Measurements from ENCODE around the gene WT1.
"Not testable (repeated sequence)": the region's sequence is repeated elsewhere in the genome, so short reads cannot be mapped to it uniquely, and the experiment has no call there.

The WT1 gene

DNA sequence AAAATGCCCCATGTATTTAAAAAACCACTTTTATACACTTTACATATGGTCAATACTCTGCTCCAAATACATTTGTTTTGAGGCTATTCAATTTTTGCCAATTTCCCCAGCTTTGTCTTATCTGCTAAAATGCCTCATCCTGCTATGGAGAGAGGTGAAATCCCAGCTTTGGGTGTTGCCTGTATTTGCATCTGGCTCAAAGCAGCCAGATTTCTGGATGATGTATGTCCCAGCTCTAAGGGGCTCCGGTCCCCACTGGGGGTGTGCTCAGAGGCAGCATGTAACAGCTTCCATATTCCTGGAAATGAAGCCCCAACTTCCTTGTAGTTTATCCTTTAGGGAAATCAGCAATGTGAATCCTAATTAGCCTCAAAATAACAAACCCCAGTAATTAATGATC lies 59.5 kb downstream of the WT1 start:
- Histone ChIP-seq H3K27ac (ENCODE audit: low read depth, low read length) (no peak overlapping the region), H3K9me3 (ENCODE audit: control insufficient read depth in 1 of 2, low read length in 2 of 2) (no peaks in the 10 kb centered on the region), H3K4me3 (ENCODE audit: low read depth in 1 of 2, low read length in 2 of 2) (no peak overlapping the region)

DNA sequence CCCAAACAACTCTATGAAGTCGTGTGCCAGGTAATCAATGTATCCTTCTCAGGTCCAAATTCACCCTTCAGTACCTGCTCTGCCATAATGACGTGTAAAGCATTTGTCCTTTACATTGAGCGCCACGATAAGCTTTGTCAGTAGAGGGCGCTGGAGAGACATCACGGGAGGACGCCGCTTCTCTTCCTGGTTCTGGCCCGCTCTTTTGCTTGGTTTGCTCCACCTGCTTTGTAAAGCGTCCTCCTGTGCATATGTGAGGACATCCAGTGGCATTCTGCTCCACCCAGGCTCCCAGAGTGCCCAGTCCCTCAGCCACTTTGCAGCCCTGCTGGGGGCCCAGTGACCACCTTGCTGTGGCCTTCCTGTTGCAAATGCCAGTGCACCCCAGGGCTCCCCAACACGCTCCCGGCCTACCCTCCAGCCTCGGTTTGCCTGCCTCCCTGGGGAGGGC lies 61.1 kb downstream of the WT1 start:
- no peak overlapping the region for H3K9ac ChIP-seq (ENCODE audit: low read depth in 1 of 2, low read length in 2 of 2)
- H3K4me1 ChIP-seq (ENCODE audit: control insufficient read depth in 1 of 2, insufficient read depth in 2 of 2, low read length in 2 of 2), result no peaks in the 10 kb centered on the region
- H3K36me3 ChIP-seq (ENCODE audit: control insufficient read depth in 1 of 2, insufficient read depth in 2 of 2, low read length in 2 of 2), result no peaks in the 10 kb centered on the region
- peaks cover 0 to under 1% of the 10 kb centered on the region in 2 donors for H3K9me3 ChIP-seq (ENCODE audit: control insufficient read depth in 1 of 2, low read length in 2 of 2)
- H3K27ac ChIP-seq (ENCODE audit: low read depth, low read length), result no peak overlapping the region
- H3K27me3 ChIP-seq (ENCODE audit: control insufficient read depth in 1 of 2, insufficient read depth in 2 of 2, low read length in 2 of 2), result no peaks in the 10 kb centered on the region
- H3K4me3 ChIP-seq (ENCODE audit: low read depth in 1 of 2, low read length in 2 of 2), result no peak overlapping the region

More for the DNA sequence above, 59.5 kb downstream of the WT1 start:
- no peak overlapping the region for H3K9ac ChIP-seq (ENCODE audit: low read depth in 1 of 2, low read length in 2 of 2)
- no peaks in the 10 kb centered on the region for H3K27me3 ChIP-seq (ENCODE audit: control insufficient read depth in 1 of 2, insufficient read depth in 2 of 2, low read length in 2 of 2)
- H3K4me1 ChIP-seq (ENCODE audit: control insufficient read depth in 1 of 2, insufficient read depth in 2 of 2, low read length in 2 of 2), result no peaks in the 10 kb centered on the region
- H3K36me3 ChIP-seq (ENCODE audit: control insufficient read depth in 1 of 2, insufficient read depth in 2 of 2, low read length in 2 of 2), result no peaks in the 10 kb centered on the region

DNA sequence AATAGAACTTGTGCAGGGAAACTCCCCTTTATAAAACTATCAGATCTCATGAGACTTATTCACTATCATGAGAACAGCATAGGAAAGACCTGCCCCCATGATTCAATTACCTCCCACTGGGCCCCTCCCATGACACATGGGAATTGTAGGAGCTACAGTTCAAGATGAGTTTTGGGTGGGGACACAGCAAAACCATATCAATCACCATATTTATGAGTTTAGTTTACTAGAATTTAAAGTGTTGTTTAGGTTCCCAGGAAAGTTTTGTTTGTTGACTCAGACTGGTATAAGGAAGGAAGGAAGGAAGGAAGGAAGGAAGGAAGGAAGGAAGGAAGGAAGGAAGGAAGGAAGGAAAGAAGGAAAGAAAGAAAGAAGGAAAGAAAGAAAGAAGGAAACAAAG lies 65.4 kb downstream of the WT1 start:
- H3K4me1 ChIP-seq (ENCODE audit: control insufficient read depth in 1 of 2, insufficient read depth in 2 of 2, low read length in 2 of 2); H3K36me3 ChIP-seq (ENCODE audit: control insufficient read depth in 1 of 2, insufficient read depth in 2 of 2, low read length in 2 of 2); H3K4me3 ChIP-seq (ENCODE audit: low read depth in 1 of 2, low read length in 2 of 2); H3K9me3 ChIP-seq (ENCODE audit: control insufficient read depth in 1 of 2, low read length in 2 of 2); H3K27ac ChIP-seq (ENCODE audit: low read depth, low read length); H3K27me3 ChIP-seq (ENCODE audit: control insufficient read depth in 1 of 2, insufficient read depth in 2 of 2, low read length in 2 of 2); H3K9ac ChIP-seq (ENCODE audit: low read depth in 1 of 2, low read length in 2 of 2): not testable (repeated sequence)

DNA sequence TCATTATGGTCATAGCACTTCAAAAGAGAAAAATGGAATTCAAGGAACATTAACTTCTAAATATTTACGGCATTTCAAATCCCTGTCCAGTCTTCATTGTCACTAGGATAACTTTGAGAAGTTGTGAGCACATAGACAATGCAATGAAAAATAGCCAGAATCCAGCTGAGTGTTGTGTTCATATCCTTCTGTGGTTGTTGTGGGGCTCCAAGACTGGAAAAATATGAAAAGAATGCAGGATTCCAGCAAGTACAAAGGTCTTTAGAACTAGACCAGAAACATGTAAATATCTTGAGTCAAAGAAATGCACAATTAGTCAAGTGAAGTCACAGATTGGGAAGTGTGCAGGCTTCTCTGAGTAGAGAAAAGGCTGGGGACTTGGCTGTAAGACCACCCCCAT lies 68.7 kb downstream of the WT1 start:
- no peak overlapping the region for H3K9ac ChIP-seq (ENCODE audit: low read depth in 1 of 2, low read length in 2 of 2)
- peaks cover 0 to 4% of the 10 kb centered on the region in 2 donors for H3K9me3 ChIP-seq (ENCODE audit: control insufficient read depth in 1 of 2, low read length in 2 of 2)
- no peaks in the 10 kb centered on the region for H3K4me1 ChIP-seq (ENCODE audit: control insufficient read depth in 1 of 2, insufficient read depth in 2 of 2, low read length in 2 of 2)
- H3K27ac ChIP-seq (ENCODE audit: low read depth, low read length), result no peak overlapping the region
- H3K27me3 ChIP-seq (ENCODE audit: control insufficient read depth in 1 of 2, insufficient read depth in 2 of 2, low read length in 2 of 2), result no peaks in the 10 kb centered on the region
- H3K4me3 ChIP-seq (ENCODE audit: low read depth in 1 of 2, low read length in 2 of 2), result no peak overlapping the region
- no peaks in the 10 kb centered on the region for H3K36me3 ChIP-seq (ENCODE audit: control insufficient read depth in 1 of 2, insufficient read depth in 2 of 2, low read length in 2 of 2)

DNA sequence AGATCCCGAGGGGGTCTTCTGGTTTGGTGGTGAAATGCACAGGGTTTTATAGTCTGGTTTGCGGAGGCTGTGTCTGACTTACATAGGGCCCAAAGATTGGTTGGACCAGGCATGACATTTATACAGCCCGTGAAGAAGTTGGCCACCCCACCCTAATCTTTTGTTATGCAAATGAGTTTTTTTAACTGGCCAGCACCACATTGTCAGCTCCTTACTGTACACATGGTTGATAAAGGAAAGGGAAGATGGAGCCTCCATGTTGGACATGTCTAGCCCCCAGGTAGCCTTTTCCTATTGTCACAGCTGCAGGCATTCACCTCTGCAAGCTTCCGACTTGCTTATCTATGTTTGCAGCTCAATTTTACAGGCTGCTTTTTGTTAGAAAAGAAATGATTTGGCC lies 70.1 kb downstream of the WT1 start:
- H3K4me3 ChIP-seq (ENCODE audit: low read depth in 1 of 2, low read length in 2 of 2), result no peak overlapping the region
- H3K27ac ChIP-seq (ENCODE audit: low read depth, low read length), result no peak overlapping the region
- H3K4me1 ChIP-seq (ENCODE audit: control insufficient read depth in 1 of 2, insufficient read depth in 2 of 2, low read length in 2 of 2), result no peaks in the 10 kb centered on the region

DNA sequence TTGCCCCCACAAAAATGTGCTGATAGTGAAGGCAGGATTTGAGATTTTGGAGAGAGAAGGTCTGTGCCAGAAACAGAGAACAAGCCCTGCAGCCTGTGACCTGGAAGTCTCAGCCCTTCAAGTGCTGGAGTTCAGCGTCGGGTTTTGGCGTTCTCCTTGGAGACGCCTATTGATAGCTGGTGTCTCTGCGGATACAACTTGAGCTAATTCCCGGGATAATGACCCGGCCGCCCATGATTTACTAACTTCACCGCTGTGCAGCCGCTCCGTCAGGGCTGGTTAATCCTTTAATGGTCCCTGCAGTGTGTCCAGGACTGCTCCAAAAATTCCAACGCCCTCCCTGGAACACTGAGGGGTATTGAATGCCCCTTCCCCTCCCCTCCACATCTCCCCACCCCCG lies 76.6 kb downstream of the WT1 start:
- no peaks in the 10 kb centered on the region for H3K9me3 ChIP-seq (ENCODE audit: control insufficient read depth in 1 of 2, low read length in 2 of 2)
- no peak overlapping the region for H3K27ac ChIP-seq (ENCODE audit: low read depth, low read length)
- no peaks in the 10 kb centered on the region for H3K4me1 ChIP-seq (ENCODE audit: control insufficient read depth in 1 of 2, insufficient read depth in 2 of 2, low read length in 2 of 2)
- H3K36me3 ChIP-seq (ENCODE audit: control insufficient read depth in 1 of 2, insufficient read depth in 2 of 2, low read length in 2 of 2), result no peaks in the 10 kb centered on the region
- H3K27me3 ChIP-seq (ENCODE audit: control insufficient read depth in 1 of 2, insufficient read depth in 2 of 2, low read length in 2 of 2), result peaks cover 0 to 3% of the 10 kb centered on the region in 2 donors
- no peak overlapping the region for H3K4me3 ChIP-seq (ENCODE audit: low read depth in 1 of 2, low read length in 2 of 2)
- H3K9ac ChIP-seq (ENCODE audit: low read depth in 1 of 2, low read length in 2 of 2), result no peak overlapping the region

More for the DNA sequence above, 70.1 kb downstream of the WT1 start:
- Histone ChIP-seq H3K27me3 (ENCODE audit: control insufficient read depth in 1 of 2, insufficient read depth in 2 of 2, low read length in 2 of 2) (no peaks in the 10 kb centered on the region), H3K9me3 (ENCODE audit: control insufficient read depth in 1 of 2, low read length in 2 of 2) (peaks cover 0 to 4% of the 10 kb centered on the region in 2 donors), H3K36me3 (ENCODE audit: control insufficient read depth in 1 of 2, insufficient read depth in 2 of 2, low read length in 2 of 2) (no peaks in the 10 kb centered on the region), H3K9ac (ENCODE audit: low read depth in 1 of 2, low read length in 2 of 2) (no peak overlapping the region)

DNA sequence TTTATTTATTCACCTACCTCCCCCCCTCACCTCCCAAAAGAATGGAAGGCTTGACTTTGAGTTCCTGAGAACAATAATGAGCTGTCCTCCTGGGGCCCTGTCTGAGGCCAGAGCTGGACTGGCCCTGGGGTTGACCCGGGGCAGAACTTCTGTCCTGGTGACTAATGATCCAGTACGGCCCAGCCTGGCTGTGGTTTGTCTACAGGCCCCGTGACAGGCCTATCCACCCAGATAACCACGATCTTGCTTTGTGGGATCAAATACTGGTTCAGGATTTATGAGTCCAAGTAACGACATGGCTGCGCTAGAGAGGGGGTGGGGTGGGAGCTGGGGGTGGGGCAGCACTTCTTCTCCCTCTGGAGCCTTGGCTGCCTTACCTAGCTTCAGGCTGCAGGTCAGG lies 81.5 kb downstream of the WT1 start:
- no peaks in the 10 kb centered on the region for H3K9me3 ChIP-seq (ENCODE audit: control insufficient read depth in 1 of 2, low read length in 2 of 2)
- peaks cover 0 to 3% of the 10 kb centered on the region in 2 donors for H3K27me3 ChIP-seq (ENCODE audit: control insufficient read depth in 1 of 2, insufficient read depth in 2 of 2, low read length in 2 of 2)
- no peak overlapping the region for H3K27ac ChIP-seq (ENCODE audit: low read depth, low read length)

DNA sequence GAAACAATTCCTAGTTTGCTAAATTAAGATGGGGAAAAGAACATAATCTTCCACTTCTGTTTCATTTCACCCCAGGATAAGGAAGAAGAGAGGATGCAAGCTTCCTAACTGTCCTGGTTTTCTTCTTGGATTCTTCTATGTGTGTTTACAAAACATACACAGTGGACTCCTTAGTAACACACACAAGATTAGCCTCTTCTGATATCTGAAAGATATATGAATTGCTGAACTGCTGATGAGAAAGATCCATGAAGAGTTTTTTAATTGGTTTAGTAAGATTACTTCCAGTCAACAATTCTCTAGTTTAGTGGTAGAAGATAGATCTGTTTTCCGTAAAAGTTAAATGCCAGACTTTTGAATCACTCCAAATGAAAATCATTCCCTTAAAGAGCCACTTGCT lies 86.8 kb downstream of the WT1 start:
- no peaks in the 10 kb centered on the region for H3K27me3 ChIP-seq (ENCODE audit: control insufficient read depth in 1 of 2, insufficient read depth in 2 of 2, low read length in 2 of 2)
- H3K9ac ChIP-seq (ENCODE audit: low read depth in 1 of 2, low read length in 2 of 2), result no peak overlapping the region
- no peak overlapping the region for H3K27ac ChIP-seq (ENCODE audit: low read depth, low read length)
- no peaks in the 10 kb centered on the region for H3K36me3 ChIP-seq (ENCODE audit: control insufficient read depth in 1 of 2, insufficient read depth in 2 of 2, low read length in 2 of 2)
- no peaks in the 10 kb centered on the region for H3K9me3 ChIP-seq (ENCODE audit: control insufficient read depth in 1 of 2, low read length in 2 of 2)
- no peak overlapping the region for H3K4me3 ChIP-seq (ENCODE audit: low read depth in 1 of 2, low read length in 2 of 2)
- no peaks in the 10 kb centered on the region for H3K4me1 ChIP-seq (ENCODE audit: control insufficient read depth in 1 of 2, insufficient read depth in 2 of 2, low read length in 2 of 2)

More for the DNA sequence above, 81.5 kb downstream of the WT1 start:
- H3K9ac ChIP-seq (ENCODE audit: low read depth in 1 of 2, low read length in 2 of 2), result no peak overlapping the region
- no peaks in the 10 kb centered on the region for H3K4me1 ChIP-seq (ENCODE audit: control insufficient read depth in 1 of 2, insufficient read depth in 2 of 2, low read length in 2 of 2)
- H3K4me3 ChIP-seq (ENCODE audit: low read depth in 1 of 2, low read length in 2 of 2), result no peak overlapping the region
- no peaks in the 10 kb centered on the region for H3K36me3 ChIP-seq (ENCODE audit: control insufficient read depth in 1 of 2, insufficient read depth in 2 of 2, low read length in 2 of 2)

DNA sequence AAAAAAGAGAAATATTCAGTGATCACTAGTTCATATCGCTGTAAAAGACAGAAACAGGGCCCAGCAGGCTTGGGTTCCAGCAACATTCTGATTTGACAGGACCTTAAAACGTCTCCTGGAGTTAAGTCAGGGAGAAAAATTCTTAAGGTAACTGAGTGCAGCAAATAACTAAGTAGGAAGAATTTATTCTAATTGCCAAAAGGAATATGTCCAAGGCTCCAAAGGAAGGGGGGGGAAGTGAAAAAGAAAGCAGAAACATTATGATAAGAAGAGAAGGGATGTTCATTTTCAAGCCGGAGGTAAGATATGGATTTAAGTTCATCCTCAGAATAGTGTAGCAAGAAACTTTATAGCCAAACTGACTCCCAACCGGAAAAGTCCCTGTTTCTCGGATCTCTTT lies 90.4 kb downstream of the WT1 start:
- H3K4me3 ChIP-seq (ENCODE audit: low read depth in 1 of 2, low read length in 2 of 2), result no peak overlapping the region
- H3K4me1 ChIP-seq (ENCODE audit: control insufficient read depth in 1 of 2, insufficient read depth in 2 of 2, low read length in 2 of 2), result no peaks in the 10 kb centered on the region
- no peak overlapping the region for H3K27ac ChIP-seq (ENCODE audit: low read depth, low read length)

DNA sequence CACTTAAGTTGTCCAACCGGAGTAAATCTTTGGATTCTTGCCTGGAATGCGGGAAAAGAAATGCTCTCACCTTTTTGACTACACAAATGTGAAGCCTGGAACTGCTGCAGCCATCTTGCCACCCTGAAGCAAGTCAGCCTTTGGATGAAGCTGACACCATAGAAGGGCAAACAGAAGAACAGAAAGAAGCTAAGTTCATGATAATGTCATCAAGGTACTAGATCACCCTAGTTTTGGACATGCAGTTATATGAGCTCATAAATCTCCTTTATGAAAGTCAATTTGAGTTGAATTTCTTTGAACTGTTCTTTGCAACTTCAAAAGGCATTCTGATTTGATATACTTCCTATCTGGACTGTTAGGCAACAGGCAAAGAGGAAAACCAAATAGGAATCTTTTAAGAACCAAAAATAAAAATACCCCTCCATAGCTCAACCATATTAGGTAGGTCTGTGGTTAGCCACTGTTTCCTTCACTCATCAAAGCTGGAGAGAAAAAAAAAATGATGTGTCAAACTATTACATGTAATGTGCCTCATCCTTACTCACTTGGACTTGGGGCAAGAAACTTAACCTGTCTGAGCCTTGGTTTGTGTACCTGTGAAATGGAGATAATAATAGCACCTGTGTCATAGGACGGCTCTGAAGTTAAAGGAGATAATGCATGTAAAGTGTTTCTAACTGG lies 91.9 kb downstream of the WT1 start:
- Histone ChIP-seq H3K27me3 (ENCODE audit: control insufficient read depth in 1 of 2, insufficient read depth in 2 of 2, low read length in 2 of 2) (no peaks in the 10 kb centered on the region), H3K9ac (ENCODE audit: low read depth in 1 of 2, low read length in 2 of 2) (no peak overlapping the region), H3K9me3 (ENCODE audit: control insufficient read depth in 1 of 2, low read length in 2 of 2) (no peaks in the 10 kb centered on the region), H3K27ac (ENCODE audit: low read depth, low read length) (no peak overlapping the region), H3K4me1 (ENCODE audit: control insufficient read depth in 1 of 2, insufficient read depth in 2 of 2, low read length in 2 of 2) (no peaks in the 10 kb centered on the region), H3K36me3 (ENCODE audit: control insufficient read depth in 1 of 2, insufficient read depth in 2 of 2, low read length in 2 of 2) (no peaks in the 10 kb centered on the region), H3K4me3 (ENCODE audit: low read depth in 1 of 2, low read length in 2 of 2) (no peak overlapping the region)

More for the DNA sequence above, 90.4 kb downstream of the WT1 start:
- no peaks in the 10 kb centered on the region for H3K9me3 ChIP-seq (ENCODE audit: control insufficient read depth in 1 of 2, low read length in 2 of 2)
- no peaks in the 10 kb centered on the region for H3K27me3 ChIP-seq (ENCODE audit: control insufficient read depth in 1 of 2, insufficient read depth in 2 of 2, low read length in 2 of 2)
- H3K9ac ChIP-seq (ENCODE audit: low read depth in 1 of 2, low read length in 2 of 2), result no peak overlapping the region
- H3K36me3 ChIP-seq (ENCODE audit: control insufficient read depth in 1 of 2, insufficient read depth in 2 of 2, low read length in 2 of 2), result no peaks in the 10 kb centered on the region

Data from duodenal mucosa (tissue), 2 donors.